NCI-H82 treated with DMSO at 0.1 percent for 48 hours (cell line): ENCODE measurements around the gene MTFR2.
"Not testable (repeated sequence)": the region's sequence is repeated elsewhere in the genome, so short reads cannot be mapped to it uniquely, and the experiment has no call there.

ENCODE experiments used
- DNase-seq: peaks from one replicate; lab custom pipeline; 2025; ENCODE audit not compliant: unreplicated experiment; lab: John Stamatoyannopoulos, UW

Gene MTFR2

DNA sequence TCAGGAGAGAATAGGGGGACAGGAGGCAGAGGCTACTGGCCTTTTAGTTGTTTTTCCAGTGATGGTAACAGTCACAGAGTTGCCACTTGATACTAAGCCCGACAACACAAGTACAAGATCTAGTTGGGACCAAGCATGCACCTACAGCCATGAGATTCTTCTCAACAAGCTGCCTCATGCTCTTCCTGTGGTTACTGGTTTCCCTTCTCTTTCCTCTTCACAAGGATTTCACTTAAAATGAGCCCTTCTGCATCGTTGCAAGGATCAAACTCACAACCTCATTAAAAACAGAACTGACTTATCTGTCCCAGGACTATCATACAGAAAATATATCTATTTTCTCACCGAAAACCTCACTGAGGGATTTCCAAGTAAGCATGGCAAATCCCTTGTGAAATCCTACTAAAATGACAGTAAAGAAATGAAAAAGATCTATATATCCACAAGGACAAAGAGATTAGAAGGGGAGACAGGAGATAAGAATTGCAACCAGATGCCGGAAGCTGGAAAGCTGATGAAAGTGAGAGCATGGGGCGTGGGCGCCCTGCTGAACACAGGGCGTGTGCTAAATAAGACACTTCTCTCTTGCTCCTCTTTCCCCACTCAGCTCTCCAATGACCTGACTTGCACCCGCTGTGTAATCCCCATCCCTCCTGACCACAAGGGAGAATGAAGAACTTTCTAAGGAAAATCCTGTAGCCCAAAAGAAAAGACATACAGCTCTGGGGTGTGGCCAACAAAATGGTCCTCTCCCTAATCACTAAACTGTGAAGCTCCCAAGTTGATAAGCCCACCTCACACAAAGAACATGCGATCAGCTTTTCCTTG is 13.4 kb downstream of the MTFR2 start:
- DNase-seq = no peak

DNA sequence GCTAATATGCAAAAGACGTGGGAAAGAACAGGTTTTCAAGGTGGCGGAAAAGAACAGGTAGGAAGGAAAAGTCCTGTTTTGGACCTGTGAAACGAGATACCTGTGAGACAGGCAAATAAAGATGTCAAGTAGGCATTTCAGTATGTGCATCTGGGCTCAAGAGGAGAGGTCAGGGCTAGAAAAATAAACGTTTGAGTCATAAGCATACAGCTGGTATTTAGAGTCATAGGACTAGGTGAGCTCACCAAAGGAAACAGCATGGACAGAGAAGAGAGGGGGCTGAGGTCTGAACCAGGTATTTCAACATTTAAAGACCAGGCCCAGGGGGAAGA is 14.9 kb downstream of the MTFR2 start:
- DNase-seq = no peak

DNA sequence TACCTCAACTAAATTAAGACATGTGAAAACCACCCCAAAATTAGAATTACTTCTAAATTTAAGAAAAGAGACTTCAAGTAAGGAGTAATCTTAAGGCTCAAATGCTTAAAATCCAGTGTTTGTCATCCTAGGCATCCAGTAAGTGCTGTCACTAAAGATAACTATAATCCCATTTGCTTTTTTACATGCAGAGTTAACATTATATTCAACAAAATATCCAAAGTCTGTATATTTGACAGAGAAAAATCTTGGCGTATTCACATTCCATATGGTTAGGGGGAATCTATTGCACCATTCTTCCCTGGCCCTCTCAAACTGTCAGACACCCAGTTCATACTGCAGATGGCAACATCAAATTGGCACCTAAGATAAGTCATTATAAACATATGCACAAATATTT is 17.4 kb downstream of the MTFR2 start:
- no peak for DNase-seq

DNA sequence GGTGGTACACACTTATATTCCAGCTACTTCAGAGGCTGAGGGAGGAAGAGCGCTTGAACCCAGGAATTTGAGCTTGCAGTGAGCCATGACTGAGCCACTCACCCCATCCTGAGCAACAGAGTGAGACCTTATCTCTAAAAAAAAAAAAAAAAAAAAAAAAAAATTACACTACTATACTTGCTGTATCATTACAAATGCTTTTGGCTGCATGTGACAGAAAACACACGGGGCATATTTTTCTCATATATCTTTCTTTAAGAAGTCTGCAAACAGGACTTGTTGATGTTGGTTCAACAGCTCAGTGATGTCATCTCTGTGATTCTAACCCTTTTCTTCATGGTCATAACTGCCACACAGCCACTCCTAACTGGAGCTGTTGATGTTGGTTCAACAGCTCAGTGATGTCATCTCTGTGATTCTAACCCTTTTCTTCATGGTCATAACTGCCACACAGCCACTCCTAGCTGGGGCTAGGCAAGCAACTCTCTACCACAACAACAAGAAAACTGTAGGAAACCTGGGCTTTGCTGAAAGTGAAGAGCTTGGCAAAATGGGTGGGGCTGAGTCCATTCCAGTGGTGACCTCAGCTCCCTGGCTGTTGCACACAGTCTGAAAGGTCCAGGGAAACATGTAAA is 19.8 kb downstream of the MTFR2 start:
- no peak for DNase-seq

DNA sequence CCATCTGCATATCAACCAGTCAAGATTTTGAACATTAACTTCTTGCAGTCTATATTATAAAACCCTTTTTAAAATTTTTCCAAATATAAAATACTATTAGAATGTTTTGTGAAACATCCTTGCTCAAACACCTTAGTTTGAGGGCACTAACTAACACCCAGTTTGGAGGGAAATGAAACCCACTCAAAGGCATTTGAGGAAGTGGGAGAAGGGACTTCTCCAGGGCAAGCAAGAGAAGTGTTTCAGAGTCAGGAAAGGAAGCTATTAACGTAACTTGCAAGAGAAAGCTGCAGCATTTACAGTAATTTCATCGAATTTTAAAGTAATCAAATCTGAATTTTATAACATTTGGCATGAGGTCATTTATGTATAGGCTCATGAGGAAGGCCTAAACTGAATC is 21.3 kb downstream of the MTFR2 start:
- no peak for DNase-seq

DNA sequence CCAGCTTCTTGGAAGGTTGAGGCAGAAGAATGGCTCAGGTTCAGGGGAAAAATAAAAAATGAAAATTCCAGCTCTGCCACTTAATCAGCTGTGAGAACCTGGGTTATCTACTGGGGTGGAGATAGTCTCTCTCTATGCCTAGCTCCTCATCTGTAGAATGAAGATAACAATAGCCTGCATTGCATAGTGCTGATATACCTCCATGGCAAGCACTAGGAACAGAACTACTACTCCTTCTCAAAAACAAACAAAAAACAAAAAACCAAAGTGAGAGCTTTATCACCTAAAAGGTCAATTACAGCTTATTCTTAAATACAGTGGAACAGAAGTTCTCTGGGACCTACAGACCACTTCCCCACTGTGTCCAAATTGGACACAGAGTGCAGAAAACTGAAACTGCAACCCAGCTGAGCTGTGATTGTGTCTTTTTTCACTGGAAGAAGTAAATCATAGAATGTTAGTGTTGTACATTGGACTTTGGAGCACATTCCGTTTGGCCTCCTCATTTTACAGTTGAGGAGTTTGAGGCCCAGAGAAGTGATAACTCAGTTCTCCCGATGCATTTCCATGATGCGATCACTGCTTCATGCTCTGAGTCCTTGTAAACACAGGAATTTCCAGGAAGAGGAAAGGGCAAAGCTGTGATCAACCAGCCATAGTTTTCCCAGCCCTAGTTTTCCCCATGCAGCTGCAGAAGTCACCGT is 23.3 kb downstream of the MTFR2 start:
- no peak for DNase-seq

DNA sequence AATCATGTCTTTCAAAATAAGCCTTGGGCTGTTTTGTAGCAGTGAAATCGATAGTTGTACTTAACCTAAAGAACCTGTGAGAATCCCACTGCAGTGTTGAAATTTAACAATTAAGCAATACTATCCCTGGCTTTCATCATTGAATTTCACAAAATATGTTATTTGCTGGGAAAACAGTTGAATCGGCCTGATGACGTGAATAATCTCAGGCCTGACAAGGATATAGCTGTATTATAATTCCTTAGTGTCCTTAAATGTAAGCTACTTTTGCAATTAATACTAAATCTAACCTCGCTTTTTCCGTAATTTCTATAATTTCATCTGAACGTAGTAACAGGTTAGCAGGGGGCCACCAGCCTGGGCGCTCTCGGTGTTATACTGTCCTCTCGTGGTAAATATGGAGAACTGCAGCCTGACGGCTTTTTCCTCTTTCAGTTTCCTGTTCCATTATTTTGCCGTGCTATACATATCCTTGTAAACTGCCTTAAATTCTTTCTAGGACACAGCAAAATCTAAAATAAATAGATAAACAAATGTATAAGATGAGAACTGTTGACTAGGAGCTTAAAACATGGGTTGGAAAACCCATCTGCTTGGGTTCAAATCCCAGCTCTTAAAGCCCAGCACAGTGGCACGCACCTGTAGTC is 24.0 kb downstream of the MTFR2 start:
- no peak for DNase-seq

DNA sequence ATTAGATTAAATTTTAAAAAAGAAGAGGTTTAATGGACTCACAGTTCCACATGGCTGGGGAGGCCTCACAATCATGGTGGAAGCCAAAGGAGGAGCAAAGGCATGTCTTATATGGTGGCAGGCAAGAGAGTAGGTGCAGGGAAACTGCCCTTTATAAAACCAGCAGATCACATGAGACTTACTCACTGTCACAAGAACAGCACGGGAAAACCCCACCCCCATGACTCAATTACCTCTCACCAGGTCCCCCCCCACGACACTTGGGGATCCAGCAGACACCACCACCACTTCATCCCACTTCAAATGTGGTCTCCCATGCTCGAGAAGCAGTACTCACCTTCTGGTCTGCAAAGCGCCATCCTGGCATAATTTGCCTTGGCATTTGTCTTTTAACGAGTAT is 24.6 kb downstream of the MTFR2 start:
- no peak for DNase-seq

DNA sequence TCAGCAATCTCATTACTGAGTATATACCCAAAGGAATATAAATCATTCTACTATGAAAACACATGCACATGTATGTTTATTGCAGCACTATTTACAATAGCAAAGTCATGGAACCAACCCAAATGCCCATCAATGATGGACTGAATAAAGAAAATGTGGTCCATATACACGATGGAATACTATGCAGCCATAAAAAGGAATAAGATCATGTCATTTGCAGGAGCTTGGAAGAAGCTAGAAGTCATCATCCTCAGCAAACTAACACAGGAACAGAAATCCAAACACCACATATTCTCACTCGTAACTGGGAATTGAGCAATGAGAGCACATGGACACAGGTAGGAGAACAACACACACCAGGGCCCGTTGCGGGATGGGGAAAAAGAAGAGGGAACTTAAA is 25.1 kb downstream of the MTFR2 start:
- not testable (repeated sequence) for DNase-seq

DNA sequence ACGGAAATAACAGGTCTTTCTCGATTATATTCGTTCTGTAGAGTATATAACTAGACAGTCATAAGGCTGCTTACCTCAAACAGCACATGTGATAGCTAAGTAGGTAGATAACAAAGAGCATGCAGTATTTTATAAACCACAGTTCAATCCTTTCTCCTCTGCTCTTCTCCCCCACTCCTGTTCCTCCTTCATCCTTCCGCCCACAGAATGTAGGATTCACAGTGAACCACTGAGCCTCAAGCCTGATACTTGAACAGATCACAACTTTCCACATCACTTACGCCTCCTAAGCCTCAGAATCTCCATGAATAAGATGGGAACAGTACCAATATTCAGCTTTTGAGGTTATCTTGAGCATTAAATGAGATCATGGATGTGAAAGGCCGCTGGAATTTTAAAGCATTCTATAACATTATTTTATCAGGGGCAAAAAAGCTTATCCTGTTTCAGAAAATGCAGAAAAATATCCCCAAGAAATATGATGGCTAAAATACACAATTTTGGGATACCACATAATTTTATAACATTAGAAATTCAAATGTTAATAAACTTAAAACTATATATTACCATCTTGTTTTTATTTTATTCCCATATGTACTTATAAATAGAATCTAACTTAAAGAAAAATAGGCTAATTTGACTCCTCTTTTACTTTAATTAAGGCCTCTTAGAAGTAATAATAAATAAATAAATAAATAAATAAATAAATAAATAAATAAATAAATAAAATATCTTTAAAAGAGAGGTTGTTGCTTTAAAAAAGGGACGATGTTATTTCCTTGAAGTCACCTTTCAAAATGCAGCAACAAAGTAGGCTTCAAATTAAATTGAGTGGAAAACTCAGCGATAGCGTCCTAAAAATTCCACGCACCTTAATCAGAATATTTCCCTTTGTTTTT is 33.4 kb downstream of the MTFR2 start:
- no peak for DNase-seq

DNA sequence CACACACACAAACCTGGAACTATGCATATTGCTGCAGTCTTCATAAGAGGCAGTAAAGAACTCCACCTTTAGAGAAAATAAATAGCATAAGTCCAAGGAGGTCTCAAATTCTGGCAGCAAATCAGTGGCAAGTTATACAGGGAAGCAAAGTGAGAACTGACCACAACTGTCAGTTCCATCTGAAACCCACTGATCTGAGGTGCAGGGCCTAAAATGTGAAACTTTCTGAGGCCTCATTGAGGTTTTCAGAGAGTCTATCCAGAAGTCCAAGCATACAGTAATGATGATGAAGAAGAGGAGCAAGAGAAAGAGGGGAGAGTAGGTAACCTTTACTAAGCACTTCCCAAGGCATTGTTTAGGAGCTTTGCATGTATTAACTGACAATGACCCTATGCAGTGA is 36.3 kb downstream of the MTFR2 start:
- no peak for DNase-seq

DNA sequence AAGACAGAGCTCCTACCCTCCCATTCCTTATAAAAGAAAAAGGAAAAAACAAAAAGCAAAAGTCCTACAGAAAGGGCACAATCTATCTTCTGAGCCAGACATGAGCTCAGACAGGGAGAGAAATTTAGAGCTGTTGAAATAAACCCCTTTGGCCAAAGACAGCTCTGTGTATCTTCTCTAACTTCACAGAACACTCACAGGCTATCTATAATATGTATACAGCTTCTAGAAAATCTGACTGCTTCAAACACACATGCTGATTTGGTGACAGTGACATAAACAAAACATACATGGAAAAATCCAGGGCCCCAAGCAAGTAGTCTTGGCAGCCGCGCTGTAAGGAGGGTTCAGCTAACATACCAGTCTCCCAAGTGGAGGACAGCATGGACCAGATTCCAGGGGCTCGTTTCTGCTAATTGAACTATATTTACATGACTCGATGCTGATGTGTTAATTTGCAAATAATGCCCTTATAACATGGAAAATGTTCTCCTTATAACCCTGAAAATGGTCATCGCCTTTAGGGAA is 37.0 kb downstream of the MTFR2 start:
- DNase-seq = no peak

DNA sequence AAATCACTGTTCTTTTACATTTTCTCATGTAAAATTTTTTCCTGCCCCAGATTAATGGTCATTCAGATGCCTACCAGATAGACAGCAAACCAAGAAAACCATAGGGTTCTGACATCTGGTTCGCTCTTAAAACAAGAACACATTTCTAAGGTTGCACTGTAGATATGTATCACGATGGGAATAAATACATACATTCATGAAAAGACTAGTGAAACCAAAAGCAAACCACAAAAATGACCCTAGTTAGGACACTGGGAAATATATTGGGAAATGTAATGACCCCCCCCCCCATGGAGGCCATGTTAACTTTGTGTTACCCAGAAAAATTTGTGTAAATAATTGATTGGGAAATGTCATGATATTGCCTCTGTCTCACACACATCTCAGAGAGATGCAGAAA is 37.5 kb downstream of the MTFR2 start:
- no peak for DNase-seq

DNA sequence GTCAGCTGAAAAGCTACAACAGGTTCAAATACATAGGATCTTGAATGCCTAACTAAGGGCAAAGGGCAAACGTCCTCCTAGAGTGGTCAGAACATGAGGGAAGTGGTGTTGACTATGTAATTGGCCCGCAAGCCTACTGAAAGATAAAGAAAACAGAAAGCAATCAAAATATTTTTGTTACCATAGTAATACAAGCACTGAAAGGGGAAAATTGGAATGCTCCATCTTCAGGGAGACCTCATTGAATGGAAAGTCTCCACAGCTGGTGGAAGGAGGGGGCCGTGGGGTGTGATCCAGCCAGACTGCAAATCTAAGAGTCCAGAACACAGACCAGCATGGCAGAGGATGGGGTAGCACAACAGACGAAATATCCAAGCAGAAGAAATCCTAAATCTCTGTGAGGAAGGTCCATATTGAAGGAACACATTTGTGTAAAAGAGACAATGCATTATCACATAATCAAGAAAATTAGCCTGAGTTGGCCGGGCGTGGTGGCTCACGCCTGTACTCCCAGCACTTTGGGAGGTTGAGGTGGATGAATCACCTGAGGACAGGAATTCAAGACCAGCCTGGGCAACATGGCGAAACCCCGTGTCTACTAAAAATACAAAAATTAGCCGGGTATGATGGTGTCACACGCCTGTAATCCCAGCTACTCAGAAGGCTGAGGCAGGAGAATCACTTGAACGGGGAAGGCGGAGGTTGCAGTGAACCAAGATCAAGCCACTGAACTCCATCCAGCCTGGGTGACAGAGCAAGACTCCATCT is 39.5 kb downstream of the MTFR2 start:
- no peak for DNase-seq

DNA sequence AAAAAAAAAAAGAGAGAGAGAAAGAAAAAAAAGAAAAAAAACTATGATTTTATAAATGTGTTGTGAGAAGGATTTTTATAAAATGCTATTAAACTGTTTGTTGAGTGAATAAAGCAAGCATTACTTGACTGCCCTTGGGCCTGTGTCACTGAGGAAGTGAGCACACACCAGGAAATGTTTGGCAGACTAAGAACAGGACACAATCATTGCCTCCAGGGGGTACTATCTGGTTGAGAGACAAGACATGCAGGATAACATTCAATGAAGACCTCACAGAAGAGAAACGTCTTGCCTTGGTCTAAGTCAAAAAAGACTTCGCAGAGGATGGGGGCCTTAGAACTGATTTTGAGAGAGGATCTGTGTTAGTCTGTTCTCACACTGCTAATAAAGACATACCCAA is 40.6 kb downstream of the MTFR2 start:
- DNase-seq = no peak

DNA sequence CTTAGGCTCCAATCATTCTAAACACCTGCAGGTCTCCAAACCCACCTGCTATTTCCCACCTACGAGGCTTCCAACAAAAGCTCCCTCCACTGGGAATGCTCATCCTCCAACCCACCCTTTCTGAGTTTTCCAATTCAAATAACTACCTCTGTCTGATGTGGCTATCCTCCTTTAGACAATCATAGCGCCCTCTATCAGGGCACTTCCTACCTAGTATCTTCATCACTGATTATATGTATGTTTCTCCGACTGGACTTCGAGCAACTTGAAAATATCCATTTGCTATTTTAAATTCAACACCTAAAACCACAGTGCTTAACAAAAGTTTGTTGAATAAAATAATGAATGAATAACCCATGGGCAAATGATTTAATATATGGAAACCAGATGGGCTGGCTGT is 41.3 kb downstream of the MTFR2 start:
- no peak for DNase-seq

DNA sequence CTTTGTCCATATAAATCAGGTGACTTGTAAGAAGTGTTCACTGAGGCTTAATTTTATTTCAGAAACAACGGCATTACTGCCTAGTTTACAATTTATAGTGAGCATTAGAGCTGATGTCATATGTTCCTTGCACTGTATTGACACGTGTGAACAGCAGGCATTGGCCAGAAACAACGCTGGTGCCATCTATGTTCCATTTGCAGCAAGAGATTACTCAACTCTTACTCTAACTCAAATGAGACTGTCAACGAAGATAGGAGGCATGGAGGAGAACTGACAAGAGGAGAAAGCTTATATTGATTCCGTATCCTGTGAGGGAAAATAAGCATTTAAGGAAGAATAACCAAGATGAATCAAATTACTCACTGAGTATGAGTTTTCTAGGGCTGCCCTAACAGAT is 48.4 kb downstream of the MTFR2 start:
- no peak for DNase-seq

DNA sequence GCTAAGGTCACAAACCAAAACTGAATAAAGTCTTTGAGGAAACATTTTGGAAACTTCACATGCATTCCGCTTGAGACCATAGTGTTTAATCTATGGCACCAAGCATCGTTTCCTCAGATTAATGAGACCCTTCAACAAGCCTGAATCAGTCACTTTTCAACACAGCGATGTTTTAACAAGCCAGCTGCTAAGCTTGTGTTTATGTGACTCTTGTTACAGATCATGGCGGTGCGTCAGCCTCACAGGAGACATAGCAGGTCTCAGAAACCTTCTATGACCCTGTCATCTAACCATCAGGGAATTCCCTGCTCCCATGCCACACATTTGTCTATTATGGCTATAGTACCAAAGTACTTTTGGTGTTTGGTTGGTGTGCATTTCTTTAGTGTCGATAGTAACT is 57.2 kb downstream of the MTFR2 start:
- no peak for DNase-seq

DNA sequence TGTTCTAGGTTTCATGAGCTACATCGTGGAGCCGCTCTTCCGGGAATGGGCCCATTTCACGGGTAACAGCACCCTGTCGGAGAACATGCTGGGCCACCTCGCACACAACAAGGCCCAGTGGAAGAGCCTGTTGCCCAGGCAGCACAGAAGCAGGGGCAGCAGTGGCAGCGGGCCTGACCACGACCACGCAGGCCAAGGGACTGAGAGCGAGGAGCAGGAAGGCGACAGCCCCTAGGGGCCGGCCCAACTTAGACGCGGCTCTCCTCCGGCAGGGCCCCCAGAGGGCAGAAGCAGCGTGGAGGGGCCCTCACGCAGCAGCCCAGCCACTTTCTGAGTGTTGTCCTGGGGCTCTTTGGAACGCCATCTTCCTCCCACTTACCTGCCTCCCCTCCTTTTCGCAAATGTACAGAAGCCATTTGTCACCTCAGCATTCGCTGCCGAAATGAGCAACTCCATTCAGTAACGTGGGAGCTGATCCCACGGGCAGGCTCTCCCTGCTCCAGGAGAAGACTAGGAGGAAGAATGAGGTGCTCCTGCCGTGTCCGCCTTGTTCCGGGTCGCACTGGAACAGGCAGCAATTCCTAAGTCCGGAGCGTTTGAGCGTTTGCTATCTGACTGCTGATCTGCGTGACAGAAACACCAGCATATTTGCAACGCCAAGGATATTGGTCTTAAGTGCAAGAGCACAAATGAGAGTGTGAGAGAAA is 58.4 kb downstream of the MTFR2 start:
- no peak for DNase-seq
